GM12801 (cell line): ENCODE measurements around the gene ACTRT3.

Source experiments
- CTCF ChIP-seq: IDR thresholded peaks from one replicate; pipeline ENCODE4 v1.5.1; 2011; ENCODE audit warnings: control low read depth; ENCODE audit not compliant: insufficient read length; ENCODE audit errors: extremely low read depth

ACTRT3 gene

GRCh38 chr3:169787120-169787519 lies 17.8 kb upstream of the ACTRT3 start:
- TF ChIP-seq CTCF: no peak

- TF ChIP-seq CTCF: no peak
Observed at GRCh38 chr3:169781209-169781855, 12.0 kb upstream of the ACTRT3 start.

- TF ChIP-seq CTCF: no peak
Observed at GRCh38 chr3:169780742-169781141, 11.4 kb upstream of the ACTRT3 start.

DNA sequence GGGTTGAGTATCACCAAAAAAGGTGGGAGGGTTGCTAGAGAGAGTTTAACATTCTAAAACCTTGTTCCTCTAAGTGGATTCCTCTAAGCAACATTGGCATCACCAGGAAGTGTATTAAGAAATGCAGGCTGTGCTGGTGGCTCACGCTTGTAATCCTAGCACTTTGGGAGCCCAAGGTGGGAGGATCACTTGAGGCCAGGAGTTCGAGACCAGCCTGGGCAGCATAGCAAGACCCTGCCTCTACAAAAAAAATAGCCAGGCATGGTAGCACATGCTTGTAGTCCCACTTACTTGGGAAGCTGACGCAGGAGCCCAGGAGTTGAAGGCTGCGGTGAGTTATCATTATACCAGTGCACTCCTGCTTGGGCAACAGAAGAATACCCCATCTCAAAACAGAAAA lies 8.5 kb upstream of the ACTRT3 start:
- TF ChIP-seq CTCF: no peak

DNA sequence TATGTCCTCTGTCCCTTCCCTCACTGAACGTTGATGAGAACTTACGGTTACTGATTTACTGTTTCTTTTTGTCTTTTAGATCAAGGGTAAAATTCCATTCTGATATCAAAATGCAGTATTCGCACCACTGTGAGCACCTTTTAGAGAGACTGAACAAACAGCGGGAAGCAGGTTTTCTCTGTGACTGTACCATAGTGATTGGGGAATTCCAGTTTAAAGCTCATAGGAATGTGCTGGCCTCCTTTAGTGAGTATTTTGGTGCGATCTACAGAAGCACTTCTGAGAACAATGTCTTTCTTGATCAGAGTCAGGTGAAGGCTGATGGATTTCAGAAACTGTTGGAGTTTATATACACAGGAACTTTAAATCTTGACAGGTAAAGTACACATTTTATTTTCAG lies 4.8 kb upstream of the ACTRT3 start:
- TF ChIP-seq CTCF: no peak

GRCh38 chr3:169772897-169773816 lies 3.8 kb upstream of the ACTRT3 start, which contains the start of gene MYNN:
Gene MYNN (plus strand): TSS chr3:169773396. CDS start chr3:169774296, 900 bp downstream.
- TF ChIP-seq CTCF: no peak

- TF ChIP-seq CTCF: no peak
Observed at GRCh38 chr3:169772305-169772896, 3.0 kb upstream of the ACTRT3 start.
